ENCODE data around the gene ULBP1. TPM values are rescaled to one million over a fixed set of nuclear protein-coding genes. Genes with fewer than 3 reads are reported as not detected.

ULBP1 gene
- total RNA-seq, 1 experiment from 2014 or later: 1.6 TPM

- Mint-ChIP-seq H3K4me1 (peaks cover 5 to 7% of the 10 kb centered on the region in 2 experiments), H3K36me3 (ENCODE audit: insufficient read depth in 1 of 3, low read depth in 3 of 3) (peaks cover 0 to 22% (median 0%) of the 10 kb centered on the region in 3 experiments; a peak in 3 of 7 replicates), H3K27ac (peak overlapping the region in 1 of 3 experiments; percentile 71; a peak in 1 of 7 replicates), H3K9me3 (no peaks in the 10 kb centered on the region), H3K4me3 (no peak overlapping the region), H3K27me3 (ENCODE audit: low read depth) (peaks cover 38% of the 10 kb centered on the region)
- Histone ChIP-seq H4K8ac (replicated peaks; ENCODE audit: insufficient read length, low read depth, low read length) (no peak overlapping the region), H2AK5ac (ENCODE audit: insufficient read length, low read length) (no peak overlapping the region), H3K9me3 (ENCODE audit: control insufficient read depth, low read depth, low read length) (no peaks in the 10 kb centered on the region), H3K79me2 (ENCODE audit: insufficient read depth, low read length) (no peaks in the 10 kb centered on the region), H3K4me2 (ENCODE audit: insufficient read depth, insufficient read length, low read length) (no peak overlapping the region), H3K79me1 (ENCODE audit: insufficient read depth, low read depth, low read length, poor library complexity, severe bottlenecking) (no peaks in the 10 kb centered on the region), H3K4ac (ENCODE audit: low read depth, low read length) (no peak overlapping the region), H2BK15ac (ENCODE audit: low read depth, low read length) (no peak overlapping the region), H3K23me2 (ENCODE audit: insufficient read length, low read depth, low read length, poor library complexity, severe bottlenecking) (peaks cover 5% of the 10 kb centered on the region), H3K14ac (ENCODE audit: insufficient read depth, low read length) (no peak overlapping the region), H3K27ac (ENCODE audit: insufficient read length, low read depth, low read length) (no peak overlapping the region), H4K91ac (ENCODE audit: insufficient read length, low read depth, low read length) (no peak overlapping the region), H2BK120ac (ENCODE audit: low read depth, low read length, poor library complexity, severe bottlenecking) (no peak overlapping the region), H4K20me1 (ENCODE audit: control insufficient read depth, insufficient read depth, insufficient read length) (no peaks in the 10 kb centered on the region), H3T11ph (ENCODE audit: low read length) (no peak overlapping the region), H2BK20ac (ENCODE audit: low read depth, low read length, poor library complexity, severe bottlenecking) (no peak overlapping the region), H3K23ac (ENCODE audit: insufficient read length, low read depth, low read length) (no peak overlapping the region), H3K18ac (ENCODE audit: insufficient read length, low read depth, low read length) (no peak overlapping the region), H3K56ac (ENCODE audit: insufficient read length, low read depth, low read length) (no peak overlapping the region), H3K9ac (ENCODE audit: extremely low read depth, insufficient read length, low read length) (no peak overlapping the region), H2BK12ac (ENCODE audit: insufficient read length, low read depth, low read length) (no peak overlapping the region), H3K4me1 (ENCODE audit: insufficient read depth, low read length) (no peaks in the 10 kb centered on the region), H4K5ac (ENCODE audit: insufficient read length, low read depth, low read length) (no peak overlapping the region), H2AFZ (ENCODE audit: low read length) (no peak overlapping the region), H2BK5ac (ENCODE audit: insufficient read length, low read length) (no peak overlapping the region), H3K27me3 (ENCODE audit: insufficient read depth, low read length) (peaks cover 11% of the 10 kb centered on the region; the same call in 1 of the 2 replicates)
- no peak for DNase-seq
- WGBS (ENCODE audit: extremely low coverage, insufficient read length, low lambda C conversion rate): no CpG with 5 or more reads among the region's 2 CpGs
- no peak for TF ChIP-seq CTCF (conservative IDR thresholded peaks at IDR 0.05)
Measured at GRCh38 chr6:149999636-150000035, 35.9 kb downstream of the ULBP1 start.

Measured in H9 (cell line).